ENCODE data around the gene PCDHA7. TPM values are rescaled to one million over a fixed set of nuclear protein-coding genes. Genes with fewer than 3 reads are reported as not detected.
"Not testable (repeated sequence)": the region's sequence is repeated elsewhere in the genome, so short reads cannot be mapped to it uniquely, and the experiment has no call there.

PCDHA7 gene
- total RNA-seq, 1 donor from 2014 or later = 0.30 TPM

- no peak for DNase-seq
Observed at GRCh38 chr5:140822281-140822629, 11.8 kb upstream of the PCDHA7 start.

DNA sequence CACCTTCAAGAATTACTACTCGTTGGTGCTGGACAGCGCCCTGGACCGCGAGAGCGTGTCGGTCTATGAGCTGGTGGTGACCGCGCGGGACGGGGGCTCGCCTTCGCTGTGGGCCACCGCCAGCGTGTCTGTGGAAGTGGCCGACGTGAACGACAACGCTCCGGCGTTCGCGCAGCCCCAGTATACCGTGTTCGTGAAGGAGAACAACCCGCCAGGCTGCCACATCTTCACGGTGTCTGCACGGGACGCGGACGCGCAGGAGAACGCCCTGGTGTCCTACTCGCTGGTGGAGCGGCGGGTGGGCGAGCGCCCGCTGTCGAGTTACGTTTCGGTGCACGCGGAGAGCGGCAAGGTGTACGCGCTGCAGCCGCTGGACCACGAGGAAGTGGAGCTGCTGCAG lies 11.1 kb upstream of the PCDHA7 start:
- DNase-seq = not testable (repeated sequence)

GRCh38 chr5:140823475-140823874 lies 10.6 kb upstream of the PCDHA7 start:
- no peak for DNase-seq

DNA sequence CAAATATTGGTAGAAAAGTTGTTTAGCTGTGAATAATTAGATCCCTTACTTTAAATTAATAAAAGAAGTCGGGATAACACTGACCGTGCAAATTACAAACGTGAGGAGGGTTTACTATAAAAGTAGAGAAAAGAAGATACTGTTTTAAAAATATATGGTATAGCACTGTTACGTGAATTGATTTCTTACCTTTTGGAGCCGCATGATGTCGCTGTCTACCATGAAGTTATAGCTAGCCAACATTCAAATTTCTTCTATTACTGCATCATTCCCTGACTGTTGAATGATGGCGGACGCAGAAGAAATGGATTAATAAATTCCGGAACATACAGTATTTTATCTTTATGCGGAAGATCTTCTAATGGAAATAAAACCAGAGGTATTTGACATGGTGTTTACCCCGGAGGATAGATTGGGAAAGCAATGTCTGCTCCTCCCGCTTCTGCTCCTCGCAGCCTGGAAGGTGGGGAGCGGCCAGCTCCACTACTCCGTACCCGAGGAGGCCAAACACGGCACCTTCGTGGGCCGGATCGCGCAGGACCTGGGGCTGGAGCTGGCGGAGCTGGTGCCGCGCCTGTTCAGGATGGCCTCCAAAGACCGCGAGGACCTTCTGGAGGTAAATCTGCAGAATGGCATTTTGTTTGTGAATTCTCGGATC lies 6.2 kb upstream of the PCDHA7 start, which contains the start of gene PCDHA6:
PCDHA6 (plus strand) TSS at position 257 of the 658 bp plus-strand sequence; CDS start at position 389, 132 bp downstream.
- no peak for DNase-seq

DNA sequence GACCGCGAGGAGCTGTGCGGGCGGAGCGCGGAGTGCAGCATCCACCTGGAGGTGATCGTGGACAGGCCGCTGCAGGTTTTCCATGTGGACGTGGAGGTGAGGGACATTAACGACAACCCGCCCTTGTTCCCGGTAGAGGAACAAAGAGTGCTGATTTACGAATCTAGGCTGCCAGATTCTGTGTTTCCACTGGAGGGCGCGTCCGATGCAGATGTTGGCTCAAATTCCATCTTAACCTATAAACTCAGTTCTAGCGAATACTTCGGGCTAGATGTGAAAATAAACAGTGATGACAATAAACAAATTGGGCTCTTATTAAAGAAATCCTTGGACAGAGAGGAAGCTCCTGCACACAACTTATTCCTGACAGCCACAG lies 5.7 kb upstream of the PCDHA7 start:
- no peak for DNase-seq

DNA sequence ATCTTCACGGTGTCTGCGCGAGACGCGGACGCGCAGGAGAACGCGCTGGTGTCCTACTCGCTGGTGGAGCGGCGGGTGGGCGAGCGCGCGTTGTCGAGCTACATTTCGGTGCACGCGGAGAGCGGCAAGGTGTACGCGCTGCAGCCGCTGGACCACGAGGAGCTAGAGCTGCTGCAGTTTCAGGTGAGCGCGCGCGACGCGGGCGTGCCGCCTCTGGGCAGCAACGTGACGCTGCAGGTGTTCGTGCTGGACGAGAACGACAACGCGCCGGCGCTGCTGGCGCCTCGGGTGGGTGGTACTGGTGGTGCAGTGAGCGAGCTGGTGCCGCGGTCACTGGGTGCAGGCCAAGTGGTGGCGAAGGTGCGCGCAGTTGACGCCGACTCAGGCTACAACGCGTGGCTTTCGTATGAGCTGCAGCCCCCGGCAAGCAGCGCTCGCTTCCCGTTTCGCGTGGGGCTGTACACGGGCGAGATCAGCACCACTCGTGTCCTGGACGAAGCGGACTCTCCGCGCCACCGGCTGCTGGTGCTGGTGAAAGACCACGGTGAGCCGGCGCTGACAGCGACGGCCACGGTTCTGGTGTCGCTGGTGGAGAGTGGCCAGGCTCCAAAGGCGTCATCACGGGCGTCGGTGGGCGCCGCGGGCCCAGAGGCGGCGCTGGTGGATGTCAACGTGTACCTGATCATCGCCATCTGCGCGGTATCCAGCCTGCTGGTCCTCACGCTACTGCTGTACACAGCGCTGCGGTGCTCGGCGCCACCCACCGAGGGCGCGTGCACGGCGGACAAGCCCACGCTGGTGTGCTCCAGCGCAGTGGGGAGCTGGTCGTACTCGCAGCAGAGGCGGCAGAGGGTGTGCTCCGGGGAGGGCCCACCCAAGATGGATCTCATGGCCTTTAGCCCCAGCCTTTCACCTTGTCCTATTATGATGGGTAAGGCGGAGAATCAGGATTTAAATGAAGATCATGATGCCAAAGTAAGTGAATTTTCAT lies 4.3 kb upstream of the PCDHA7 start:
- not testable (repeated sequence) for DNase-seq

GRCh38 chr5:140834439-140835008 lies 455 bp downstream of the PCDHA7 start:
- not testable (repeated sequence) for DNase-seq

GRCh38 chr5:140835622-140836510 lies 1.8 kb downstream of the PCDHA7 start:
- no peak for DNase-seq

DNA sequence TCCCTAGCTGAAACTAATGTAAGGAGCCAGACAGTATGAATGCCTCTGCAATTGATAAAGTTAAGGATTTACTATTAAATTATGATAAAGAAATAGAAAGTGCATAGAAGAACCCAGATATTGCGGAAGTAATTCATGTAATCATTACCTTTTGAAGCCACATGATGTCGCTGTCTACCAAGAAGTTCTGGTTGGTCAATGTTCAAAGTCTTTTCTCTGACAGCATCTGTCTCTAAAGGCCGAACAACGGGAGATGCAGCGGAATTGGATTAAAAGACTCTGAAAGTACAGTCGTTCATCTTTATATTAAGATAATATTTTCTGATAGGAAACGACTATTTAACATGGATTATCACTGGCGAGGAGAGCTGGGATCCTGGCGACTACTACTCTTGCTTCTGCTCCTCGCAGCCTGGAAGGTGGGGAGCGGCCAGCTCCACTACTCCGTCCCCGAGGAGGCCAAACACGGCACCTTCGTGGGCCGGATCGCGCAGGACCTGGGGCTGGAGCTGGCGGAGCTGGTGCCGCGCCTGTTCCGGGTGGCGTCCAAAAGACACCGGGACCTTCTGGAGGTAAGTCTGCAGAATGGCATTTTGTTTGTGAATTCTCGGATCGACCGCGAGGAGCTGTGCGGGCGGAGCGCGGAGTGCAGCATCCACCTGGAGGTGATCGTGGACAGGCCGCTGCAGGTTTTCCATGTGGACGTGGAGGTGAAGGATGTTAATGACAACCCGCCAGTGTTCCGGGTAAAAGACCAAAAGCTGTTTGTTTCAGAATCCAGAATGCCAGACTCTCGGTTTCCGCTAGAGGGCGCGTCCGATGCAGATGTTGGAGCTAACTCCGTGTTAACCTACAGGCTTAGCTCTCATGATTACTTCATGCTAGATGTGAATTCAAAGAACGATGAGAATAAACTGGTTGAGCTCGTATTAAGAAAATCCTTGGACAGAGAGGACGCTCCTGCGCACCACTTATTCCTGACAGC lies 7.2 kb downstream of the PCDHA7 start, which contains the start of gene PCDHA8:
PCDHA8 (plus strand) TSS at position 210 of the 985 bp plus-strand sequence; CDS start at position 345, 135 bp downstream.
- DNase-seq = no peak

DNA sequence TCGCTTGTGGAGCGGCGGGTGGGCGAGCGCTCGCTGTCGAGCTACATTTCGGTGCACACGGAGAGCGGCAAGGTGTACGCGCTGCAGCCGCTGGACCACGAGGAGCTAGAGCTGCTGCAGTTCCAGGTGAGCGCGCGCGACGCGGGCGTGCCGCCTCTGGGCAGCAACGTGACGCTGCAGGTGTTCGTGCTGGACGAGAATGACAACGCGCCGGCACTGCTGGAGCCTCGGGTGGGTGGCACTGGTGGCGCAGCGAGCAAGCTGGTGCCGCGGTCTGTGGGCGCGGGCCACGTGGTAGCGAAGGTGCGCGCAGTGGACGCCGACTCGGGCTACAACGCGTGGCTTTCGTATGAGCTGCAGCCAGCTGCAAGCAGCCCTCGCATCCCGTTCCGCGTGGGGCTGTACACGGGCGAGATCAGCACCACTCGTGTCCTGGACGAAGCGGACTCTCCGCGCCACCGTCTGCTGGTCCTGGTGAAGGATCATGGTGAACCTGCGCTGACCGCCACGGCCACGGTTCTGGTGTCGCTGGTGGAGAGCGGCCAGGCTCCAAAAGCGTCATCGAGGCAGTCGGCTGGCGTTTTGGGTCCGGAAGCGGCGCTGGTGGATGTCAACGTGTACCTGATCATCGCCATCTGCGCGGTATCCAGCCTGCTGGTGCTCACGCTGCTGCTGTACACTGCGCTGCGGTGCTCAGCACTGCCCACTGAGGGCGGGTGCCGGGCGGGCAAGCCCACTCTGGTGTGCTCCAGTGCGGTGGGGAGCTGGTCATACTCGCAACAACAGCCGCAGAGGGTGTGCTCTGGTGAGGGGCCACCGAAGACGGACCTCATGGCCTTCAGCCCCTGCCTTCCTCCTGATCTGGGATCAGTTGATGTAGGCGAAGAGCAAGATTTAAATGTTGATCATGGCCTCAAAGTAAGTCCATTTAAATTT lies 9.0 kb downstream of the PCDHA7 start:
- no peak for DNase-seq

DNA sequence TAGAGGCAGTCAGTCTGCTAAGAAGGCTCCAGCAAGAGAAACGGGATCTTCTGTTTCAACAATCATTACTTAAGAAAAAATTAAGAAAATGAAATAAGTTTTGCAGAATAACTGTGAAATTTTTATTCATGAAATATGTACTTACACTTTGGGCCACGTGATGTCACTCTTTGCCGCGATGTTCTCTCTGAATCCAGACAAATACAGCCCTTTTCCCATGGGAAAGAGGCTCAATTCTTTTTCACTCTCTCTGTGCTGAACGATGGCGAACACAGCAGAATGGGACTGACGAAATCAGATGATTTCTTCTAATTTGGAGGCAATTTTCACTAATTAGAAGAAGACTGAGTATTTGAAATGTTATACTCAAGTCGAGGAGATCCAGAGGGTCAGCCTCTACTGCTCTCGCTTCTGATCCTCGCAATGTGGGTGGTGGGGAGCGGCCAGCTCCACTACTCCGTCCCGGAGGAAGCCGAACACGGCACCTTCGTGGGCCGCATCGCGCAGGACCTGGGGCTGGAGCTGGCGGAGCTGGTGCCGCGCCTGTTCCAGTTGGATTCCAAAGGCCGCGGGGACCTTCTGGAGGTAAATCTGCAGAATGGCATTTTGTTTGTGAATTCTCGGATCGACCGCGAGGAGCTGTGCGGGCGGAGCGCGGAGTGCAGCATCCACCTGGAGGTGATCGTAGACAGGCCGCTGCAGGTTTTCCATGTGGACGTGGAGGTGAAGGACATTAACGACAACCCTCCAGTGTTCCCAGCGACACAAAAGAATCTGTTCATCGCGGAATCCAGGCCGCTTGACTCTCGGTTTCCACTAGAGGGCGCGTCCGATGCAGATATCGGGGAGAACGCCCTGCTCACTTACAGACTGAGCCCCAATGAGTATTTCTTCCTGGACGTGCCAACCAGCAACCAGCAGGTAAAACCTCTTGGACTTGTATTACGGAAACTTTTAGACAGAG lies 14.4 kb downstream of the PCDHA7 start, which contains the start of gene PCDHA9:
PCDHA9 (plus strand) TSS at position 244 of the 964 bp plus-strand sequence; CDS start at position 358, 114 bp downstream.
- not testable (repeated sequence) for DNase-seq

- not testable (repeated sequence) for DNase-seq
Observed at GRCh38 chr5:140849831-140850634, 16.0 kb downstream of the PCDHA7 start.

DNA sequence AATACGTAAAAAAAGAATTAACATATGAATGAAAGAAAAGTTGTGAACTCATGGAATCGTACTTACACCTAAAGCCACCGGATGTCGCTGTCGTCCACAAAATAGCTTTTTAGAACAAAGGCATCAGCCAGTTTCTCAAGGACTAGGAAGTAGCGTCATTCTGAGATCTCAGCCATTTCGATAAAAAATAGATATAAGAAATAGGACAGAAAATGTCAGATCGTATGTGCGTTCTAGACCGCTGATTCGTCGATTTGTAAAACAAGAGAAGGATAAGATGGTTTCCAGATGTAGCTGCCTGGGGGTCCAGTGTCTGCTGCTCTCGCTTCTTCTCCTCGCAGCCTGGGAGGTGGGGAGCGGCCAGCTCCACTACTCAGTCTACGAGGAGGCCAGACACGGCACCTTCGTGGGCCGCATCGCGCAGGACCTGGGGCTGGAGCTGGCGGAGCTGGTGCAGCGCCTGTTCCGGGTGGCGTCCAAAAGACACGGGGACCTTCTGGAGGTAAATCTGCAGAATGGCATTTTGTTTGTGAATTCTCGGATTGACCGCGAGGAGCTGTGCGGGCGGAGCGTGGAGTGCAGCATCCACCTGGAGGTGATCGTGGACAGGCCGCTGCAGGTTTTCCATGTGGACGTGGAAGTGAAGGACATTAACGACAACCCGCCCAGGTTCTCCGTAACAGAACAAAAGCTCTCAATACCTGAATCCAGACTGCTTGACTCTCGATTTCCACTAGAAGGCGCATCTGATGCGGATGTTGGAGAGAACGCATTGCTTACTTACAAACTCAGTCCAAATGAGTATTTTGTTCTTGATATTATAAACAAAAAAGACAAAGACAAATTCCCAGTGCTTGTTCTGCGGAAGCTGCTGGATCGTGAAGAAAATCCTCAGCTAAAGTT lies 22.0 kb downstream of the PCDHA7 start, which contains the start of gene PCDHA10:
PCDHA10 (plus strand) TSS at position 126 of the 903 bp plus-strand sequence; CDS start at position 278, 152 bp downstream.
- DNase-seq = no peak

GRCh38 chr5:140857177-140857986 lies 23.3 kb downstream of the PCDHA7 start:
- DNase-seq = no peak

GRCh38 chr5:140857987-140858240 lies 23.8 kb downstream of the PCDHA7 start:
- no peak for DNase-seq
